GM12878 (cell line): ENCODE results near the gene CAPNS1. TPM values are rescaled to one million over a fixed set of nuclear protein-coding genes. Genes with fewer than 3 reads are reported as not detected.

Source experiments
- JUND ChIP-seq: IDR thresholded peaks from 2 replicates; pipeline ENCODE4 v1.6.1; 2012; ENCODE audit warnings: low read depth, mild to moderate bottlenecking, low read length, improper control_type of control experiment, moderate library complexity
- KAT2A ChIP-seq: conservative IDR thresholded peaks from 2 replicates; pipeline ENCODE4 v1.6.1; 2011; ENCODE audit warnings: low read depth, low read length; ENCODE audit not compliant: control insufficient read depth
- SMAD5 ChIP-seq: IDR thresholded peaks from 2 replicates; pipeline ENCODE4 v1.6.1; 2016; ENCODE audit warnings: antibody characterized with exemption, low read depth
- ZBTB33 ChIP-seq: fragments of 450-650 bp; IDR thresholded peaks from 2 replicates; pipeline ENCODE4 v1.6.1; 2017; ENCODE audit warnings: mild to moderate bottlenecking
- ZNF592 ChIP-seq: fragments of 450-650 bp; IDR thresholded peaks from 2 replicates; pipeline ENCODE4 v1.6.1; 2017; ENCODE audit warnings: mild to moderate bottlenecking, moderate library complexity
- polyA plus RNA-seq, 11 experiments: library from polyadenylated mRNA; depleted of rRNA in 4 of 11; unstranded in 6 of 11; stranded (reverse) in 5 of 11; fragments of >200 nt; fragmentation: Nextera tagmentation in 4 of 11; fragmentation: Illumina TruSeq in 1 of 11; extraction: Ambion mirVana in 4 of 11; extraction: Trizol in 1 of 11; gene quantifications; 1 replicate in 1 of 11; 2 replicates in 10 of 11; pipeline versions ENCODE4 v1.2.1 to v1.2.3, GENCODE V29; 2011 to 2016; ENCODE audit warnings: inconsistent platforms in 2 of 11, missing spikeins in 2 of 11, low read depth in 1 of 11
- total RNA-seq, 4 experiments: library from RNA; depleted of rRNA in 3 of 4; stranded (reverse); fragments of >200 nt in 3 of 4; fragmentation: Illumina TruSeq in 1 of 4; extraction: Trizol in 1 of 4; gene quantifications; 2 replicates each; pipeline versions ENCODE4 v1.2.1 to v1.2.3, GENCODE V29; 2013 to 2021
- TF ChIP-seq, protein P1 (sequence below): IDR thresholded peaks from 2 replicates; pipeline ENCODE4 v1.6.1; 2011; ENCODE audit warnings: borderline replicate concordance, low read depth, mild to moderate bottlenecking, moderate library complexity, low read length; ENCODE audit not compliant: insufficient read depth, poor library complexity, severe bottlenecking
- TF ChIP-seq, protein P2 (sequence below): fragments of 450-650 bp; IDR thresholded peaks from 2 replicates; pipeline ENCODE4 v1.6.1; 2017; ENCODE audit warnings: low read depth, mild to moderate bottlenecking, moderate library complexity

Gene CAPNS1
- total and polyA plus RNA-seq, 10 of the 15 experiments (the other 5 are each of a cell fraction or from before 2014, with no cell fraction given) = 96.9 to 562 (median 245) TPM

- TF ChIP-seq, protein P1, sequence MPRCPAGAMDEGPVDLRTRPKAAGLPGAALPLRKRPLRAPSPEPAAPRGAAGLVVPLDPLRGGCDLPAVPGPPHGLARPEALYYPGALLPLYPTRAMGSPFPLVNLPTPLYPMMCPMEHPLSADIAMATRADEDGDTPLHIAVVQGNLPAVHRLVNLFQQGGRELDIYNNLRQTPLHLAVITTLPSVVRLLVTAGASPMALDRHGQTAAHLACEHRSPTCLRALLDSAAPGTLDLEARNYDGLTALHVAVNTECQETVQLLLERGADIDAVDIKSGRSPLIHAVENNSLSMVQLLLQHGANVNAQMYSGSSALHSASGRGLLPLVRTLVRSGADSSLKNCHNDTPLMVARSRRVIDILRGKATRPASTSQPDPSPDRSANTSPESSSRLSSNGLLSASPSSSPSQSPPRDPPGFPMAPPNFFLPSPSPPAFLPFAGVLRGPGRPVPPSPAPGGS = peak; percentile 57
- TF ChIP-seq ZBTB33 = no peak
- no peak for TF ChIP-seq KAT2A
- TF ChIP-seq JUND = peak; percentile 57; the same call in 1 of the 2 replicates
- TF ChIP-seq, protein P2, sequence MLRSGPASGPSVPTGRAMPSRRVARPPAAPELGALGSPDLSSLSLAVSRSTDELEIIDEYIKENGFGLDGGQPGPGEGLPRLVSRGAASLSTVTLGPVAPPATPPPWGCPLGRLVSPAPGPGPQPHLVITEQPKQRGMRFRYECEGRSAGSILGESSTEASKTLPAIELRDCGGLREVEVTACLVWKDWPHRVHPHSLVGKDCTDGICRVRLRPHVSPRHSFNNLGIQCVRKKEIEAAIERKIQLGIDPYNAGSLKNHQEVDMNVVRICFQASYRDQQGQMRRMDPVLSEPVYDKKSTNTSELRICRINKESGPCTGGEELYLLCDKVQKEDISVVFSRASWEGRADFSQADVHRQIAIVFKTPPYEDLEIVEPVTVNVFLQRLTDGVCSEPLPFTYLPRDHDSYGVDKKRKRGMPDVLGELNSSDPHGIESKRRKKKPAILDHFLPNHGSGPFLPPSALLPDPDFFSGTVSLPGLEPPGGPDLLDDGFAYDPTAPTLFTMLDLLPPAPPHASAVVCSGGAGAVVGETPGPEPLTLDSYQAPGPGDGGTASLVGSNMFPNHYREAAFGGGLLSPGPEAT = peak; percentile 99
- TF ChIP-seq SMAD5 = peak; percentile 66
- TF ChIP-seq ZNF592 = no peak
Measured at GRCh38 chr19:36139473-36140303, at the start of gene CAPNS1 (continued).
